Fibroblast of skin of right biceps (primary cell): ENCODE results near the gene GRIN1.

ENCODE experiments used
- DNase-seq: peaks from one replicate; pipeline ENCODE4 v3.0.0-alpha.2; 2013

GRIN1 gene

DNA sequence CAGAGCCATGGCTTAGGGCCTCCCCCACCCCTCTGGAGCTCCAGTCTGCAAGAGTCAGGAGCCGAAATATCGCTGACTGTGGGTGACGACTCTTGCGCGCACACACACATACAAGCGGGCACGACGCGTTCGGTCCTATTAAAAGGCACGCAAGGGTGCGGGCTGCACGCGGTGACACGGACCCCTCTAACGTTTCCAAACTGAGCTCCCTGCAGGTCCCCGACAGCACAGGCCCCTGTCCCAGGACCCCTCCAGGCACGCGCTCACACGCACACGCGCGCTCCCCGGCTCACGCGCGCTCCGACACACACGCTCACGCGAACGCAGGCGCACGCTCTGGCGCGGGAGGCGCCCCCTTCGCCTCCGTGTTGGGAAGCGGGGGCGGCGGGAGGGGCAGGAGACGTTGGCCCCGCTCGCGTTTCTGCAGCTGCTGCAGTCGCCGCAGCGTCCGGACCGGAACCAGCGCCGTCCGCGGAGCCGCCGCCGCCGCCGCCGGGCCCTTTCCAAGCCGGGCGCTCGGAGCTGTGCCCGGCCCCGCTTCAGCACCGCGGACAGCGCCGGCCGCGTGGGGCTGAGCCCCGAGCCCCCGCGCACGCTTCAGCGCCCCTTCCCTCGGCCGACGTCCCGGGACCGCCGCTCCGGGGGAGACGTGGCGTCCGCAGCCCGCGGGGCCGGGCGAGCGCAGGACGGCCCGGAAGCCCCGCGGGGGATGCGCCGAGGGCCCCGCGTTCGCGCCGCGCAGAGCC, at the start of gene GRIN1:
Gene GRIN1 (plus strand): TSS at position 433 of the 746 bp plus-strand sequence. CDS start 333 bp downstream, outside the sequence.
- DNase-seq, result peak; percentile 28

GRCh38 chr9:137089232-137089947, 49.6 kb upstream of the GRIN1 start:
- no peak for DNase-seq

DNA sequence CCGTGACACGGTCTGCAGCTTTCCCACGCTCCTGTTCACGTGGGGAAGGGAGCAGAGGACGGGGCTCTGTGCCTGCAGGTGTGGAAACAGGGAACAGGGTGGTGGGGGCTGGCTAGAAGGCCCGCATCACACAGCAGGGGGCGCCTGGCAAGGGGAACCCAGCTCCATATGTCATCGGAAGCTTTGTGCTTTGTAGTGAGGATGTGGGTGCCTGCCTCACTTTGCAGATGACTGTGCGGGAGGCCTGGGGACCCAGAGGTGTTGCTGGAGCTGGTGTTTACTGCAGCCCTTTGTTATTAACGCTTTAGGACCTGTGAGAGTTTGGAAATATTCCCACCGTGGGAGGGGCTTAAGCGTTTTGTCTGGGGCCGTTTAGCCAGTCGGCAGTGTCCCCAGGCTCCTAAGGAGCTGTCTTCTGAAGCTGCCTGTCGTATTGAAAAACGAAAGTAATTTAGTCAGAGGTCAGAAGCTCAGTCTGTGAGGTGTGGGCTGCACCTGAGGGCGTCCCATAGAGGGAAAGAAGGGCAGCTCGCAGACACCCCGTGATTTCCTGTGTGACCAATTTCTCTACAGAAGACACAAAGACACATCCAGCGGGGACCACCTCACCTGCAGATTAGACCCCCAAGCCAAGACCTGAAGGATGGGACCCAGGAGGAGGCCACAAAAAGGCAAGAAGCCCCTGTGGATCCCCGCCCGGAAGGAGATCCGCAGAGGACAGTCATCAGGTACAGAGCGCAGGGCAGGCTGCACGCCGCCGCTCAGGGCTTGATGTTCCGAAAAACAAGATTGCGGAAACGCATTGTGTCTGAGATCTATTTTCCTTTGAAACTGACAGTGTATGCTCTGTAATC, 43.1 kb upstream of the GRIN1 start:
- DNase-seq, result peak; percentile 7

GRCh38 chr9:137096785-137097546, 42.0 kb upstream of the GRIN1 start:
- no peak for DNase-seq

DNA sequence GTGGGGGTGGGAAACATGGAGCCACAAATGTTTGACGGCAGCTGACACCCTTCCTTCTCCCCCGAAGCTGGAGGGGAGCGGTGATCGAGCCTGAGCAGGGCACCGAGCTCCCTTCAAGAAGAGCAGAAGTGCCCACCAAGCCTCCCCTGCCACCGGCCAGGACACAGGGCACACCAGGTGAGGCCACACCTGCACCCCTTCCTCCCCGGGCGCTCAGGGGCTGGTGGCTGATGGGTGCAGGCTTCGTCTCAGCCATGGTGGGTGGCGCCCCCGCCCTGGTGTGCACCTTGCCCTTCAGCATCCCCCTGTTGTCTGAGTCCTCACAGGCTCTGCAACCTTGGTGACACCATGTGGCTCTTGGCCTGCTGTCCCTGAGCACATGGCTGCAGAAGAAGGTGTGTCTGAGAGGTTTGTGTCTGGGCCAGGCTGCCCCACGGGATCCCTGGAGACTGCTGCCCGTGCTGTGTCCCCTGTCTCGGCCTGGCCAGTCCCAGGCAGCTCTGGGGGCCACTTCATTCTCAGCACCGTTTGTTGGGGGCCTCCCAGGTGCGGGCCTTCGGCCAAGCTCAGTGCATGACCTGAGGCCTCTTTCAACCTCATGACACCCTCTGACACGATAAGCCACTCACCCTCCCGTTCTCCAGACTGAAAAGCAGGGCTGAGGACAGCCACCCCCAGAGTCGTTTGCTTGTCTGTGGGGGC, 41.0 kb upstream of the GRIN1 start:
- no peak for DNase-seq

GRCh38 chr9:137099231-137099630, 39.7 kb upstream of the GRIN1 start:
- no peak for DNase-seq

GRCh38 chr9:137103206-137103999, 35.6 kb upstream of the GRIN1 start:
- no peak for DNase-seq

DNA sequence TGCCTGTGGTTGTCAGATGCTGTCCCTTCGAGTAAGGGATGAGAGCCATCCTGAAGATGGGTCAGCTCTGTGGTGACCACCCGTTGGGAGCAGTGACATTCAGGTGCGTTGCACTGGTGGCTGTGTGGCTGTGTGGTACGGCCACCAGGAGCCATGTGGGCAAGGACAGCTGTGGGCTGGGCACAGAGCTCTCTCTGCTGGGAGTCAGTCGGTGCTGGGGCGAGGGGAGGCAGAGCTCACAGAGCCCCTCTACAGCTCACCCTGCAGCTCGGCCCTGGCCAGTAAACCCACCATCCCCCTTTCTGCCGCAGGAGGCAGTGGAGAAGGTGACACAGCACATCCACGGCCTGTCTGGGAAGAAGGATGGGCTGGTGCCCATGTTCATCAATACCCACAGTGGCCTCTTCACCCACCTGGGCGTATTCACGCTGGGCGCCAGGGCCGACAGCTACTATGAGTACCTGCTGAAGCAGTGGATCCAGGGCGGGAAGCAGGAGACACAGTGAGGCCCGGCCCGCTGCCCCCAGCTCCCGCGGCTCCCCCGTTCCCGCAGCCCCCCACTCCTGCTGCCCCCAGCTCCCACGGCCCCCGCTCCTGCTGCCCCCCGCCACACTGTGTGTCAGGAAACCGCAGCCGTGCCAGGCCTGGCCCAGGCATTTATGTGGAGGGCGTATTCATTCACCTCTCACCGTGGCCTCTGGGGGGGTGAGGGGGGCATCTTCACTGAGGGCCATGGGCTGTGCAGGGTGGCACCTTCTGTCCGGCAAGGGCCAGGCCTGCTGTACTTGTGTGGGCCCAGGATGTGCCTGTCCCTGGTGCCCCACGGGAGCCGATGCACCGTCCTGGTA, 32.9 kb upstream of the GRIN1 start:
- no peak for DNase-seq

GRCh38 chr9:137106662-137107250, 32.2 kb upstream of the GRIN1 start:
- DNase-seq, result no peak

- no peak for DNase-seq
Measured at GRCh38 chr9:137107312-137107921, 31.5 kb upstream of the GRIN1 start.

DNA sequence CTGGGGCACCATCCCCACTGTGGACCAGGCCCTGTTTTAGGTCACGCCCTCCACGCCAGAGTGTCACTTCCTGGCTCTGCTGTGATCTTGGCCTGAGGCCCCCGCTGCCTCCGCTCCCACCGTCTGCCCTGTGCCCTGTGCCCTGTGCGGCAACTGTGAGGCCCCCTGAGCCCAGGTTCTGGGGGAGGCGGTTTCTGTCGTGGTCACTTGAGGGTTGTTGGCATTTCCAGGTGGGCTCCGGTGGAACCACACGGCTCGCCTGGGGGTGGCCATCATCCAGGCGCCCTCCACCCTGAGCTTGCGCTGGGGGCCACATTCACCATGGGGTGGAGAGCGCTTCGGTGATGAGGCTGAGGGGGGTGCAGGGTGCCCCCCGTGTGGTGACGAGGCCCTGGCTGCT, 31.0 kb upstream of the GRIN1 start:
- no peak for DNase-seq

- DNase-seq, result no peak
Measured at GRCh38 chr9:137108608-137109249, 30.2 kb upstream of the GRIN1 start.

DNA sequence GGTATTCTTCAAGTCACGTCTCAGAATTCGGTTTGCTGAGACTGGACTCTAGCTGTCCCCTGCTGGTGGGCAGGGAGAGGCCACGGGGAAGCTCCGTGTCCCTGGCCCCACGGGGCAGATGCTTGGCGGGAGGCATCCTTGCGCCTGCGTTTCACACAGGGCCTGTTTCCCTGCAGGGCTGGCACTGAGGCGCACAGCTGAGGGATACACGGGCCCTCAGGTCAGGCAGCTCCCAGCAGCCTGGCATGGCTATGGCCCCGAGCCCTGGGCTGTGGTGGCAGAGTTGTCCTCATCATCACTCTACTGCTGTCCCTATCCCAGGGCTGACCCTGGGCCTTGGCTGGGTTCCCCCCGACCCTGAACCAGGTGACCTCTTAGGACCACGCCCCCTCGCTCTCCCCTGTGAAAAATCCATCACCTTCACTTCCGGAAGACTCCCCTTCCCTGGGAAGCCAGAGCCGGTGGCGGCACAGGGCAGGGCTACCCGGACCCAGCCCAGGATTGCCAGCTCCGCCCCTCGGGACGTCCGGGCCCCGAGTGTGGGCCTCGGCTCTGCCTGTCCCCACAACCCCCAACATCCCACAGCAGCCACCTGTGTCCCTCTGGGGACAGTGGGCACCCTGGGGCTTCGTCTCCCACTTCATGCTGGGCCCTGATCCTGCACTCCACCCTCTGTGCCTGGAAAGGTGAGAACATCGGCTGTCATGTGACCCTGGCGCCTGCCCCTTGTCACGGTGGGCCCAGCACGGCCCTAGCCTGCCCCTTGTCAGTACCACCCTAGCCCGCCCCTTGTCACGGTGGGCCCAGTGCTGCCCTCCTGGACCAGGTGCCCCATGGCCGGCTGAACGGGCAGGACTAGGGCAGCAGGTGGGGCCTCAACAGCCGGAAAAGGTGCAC, 29.5 kb upstream of the GRIN1 start:
- DNase-seq, result no peak

DNA sequence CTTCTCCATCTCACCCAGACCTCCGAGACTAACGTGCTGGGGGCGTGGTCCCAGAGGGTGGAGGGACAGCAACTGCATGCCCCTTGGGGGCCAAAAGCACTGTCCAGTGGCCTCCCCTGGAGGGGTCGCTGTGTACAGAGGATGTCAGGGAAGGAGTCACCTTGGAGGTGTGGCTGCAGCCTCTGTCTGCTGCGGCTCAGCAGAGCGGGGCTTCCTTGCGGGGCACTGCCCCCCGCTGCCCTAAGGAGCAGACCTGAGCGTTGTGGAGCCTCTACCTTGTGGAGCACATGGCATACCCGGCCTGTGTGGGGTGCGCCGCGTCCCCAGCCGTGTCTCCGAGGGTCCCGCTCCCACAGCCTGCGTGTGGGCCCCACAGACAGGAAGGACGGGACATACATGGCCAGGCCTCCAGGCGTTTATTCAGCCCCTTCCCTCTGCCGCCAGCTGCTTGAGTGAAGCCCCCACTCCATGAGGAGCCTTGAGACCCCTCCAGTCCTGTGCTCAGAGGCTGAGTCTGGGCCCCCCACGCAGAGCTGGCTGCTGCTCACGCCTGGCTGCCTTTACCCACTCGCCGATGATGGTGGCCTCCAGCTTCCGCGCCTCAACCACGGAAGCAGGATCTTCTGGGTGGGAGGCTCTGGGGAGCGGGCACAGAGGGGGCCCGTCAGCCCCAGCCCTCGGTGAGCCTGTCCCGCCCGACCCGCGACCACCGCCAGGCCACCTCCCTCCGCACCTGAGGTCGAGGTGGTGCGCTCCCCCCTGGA, 28.6 kb upstream of the GRIN1 start:
- DNase-seq, result no peak

DNA sequence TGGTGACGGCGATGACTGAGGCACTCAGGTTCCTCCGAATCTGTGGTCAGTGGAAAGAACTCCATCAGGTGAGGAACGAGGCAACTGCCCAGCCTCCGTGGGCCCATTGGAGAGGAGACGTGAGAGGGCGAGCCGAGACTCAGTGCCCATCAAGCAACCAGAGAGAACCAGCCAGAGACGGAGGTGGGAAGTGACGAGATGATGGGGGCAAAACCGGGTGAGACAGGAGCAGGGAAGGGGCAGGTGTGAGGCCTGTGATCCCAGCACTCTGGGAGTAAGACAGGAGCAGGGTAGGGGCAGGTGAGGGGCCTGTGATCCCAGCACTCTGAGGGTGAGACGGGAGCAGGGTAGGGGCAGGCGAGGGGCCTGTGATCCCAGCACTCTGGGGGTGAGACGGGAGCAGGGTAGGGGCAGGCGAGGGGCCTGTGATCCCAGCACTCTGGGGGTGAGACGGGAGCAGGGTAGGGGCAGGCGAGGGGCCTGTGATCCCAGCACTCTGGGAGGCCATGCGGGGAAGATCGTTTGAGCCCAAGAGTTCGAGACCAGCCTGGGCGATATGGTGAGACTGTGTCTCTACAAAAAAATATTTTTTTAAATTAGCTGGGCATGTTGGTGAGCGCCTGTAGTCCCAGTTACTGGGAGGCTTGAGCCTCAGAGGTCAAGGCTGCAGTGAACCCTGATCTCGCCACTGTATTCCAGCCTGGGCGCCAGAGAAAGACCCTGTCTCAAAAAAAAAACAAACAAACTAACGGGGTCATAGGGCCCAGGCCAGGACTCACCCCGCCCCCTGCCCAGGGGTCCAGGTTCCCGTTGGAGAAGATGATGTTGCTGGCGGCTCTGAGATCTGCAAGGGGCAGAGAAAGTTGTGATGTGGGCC, 27.8 kb upstream of the GRIN1 start:
- no peak for DNase-seq
